ACC112 (cell line): ENCODE measurements around the gene BDH1.

Experiments
- H2AFZ ChIP-seq: fragments of 200-600 bp; sonication (generic); one replicate; pipeline ENCODE4 v1.6.0; 2017; ENCODE audit warnings: antibody characterized with exemption, low read length; ENCODE audit not compliant: unreplicated experiment
- H3K27ac ChIP-seq: fragments of 200-600 bp; sonication (generic); 2 replicates; pipeline ENCODE4 v1.5.1; 2014; ENCODE audit warnings: low read depth, mild to moderate bottlenecking, antibody characterized with exemption, low read length, moderate library complexity
- H3K27me3 ChIP-seq: fragments of 200-600 bp; sonication (generic); 2 replicates; pipeline ENCODE4 v1.6.1; 2014; ENCODE audit warnings: mild to moderate bottlenecking, antibody characterized with exemption, low read length, moderate library complexity, mixed read lengths; ENCODE audit not compliant: insufficient read depth
- H3K36me3 ChIP-seq: fragments of 200-600 bp; sonication (generic); 2 replicates; pipeline ENCODE4 v1.6.1; 2016; ENCODE audit warnings: mild to moderate bottlenecking, antibody characterized with exemption, low read length, moderate library complexity, mixed read lengths; ENCODE audit not compliant: insufficient read depth
- H3K4me1 ChIP-seq: fragments of 200-600 bp; sonication (generic); one replicate; pipeline ENCODE4 v1.6.1; 2016; ENCODE audit warnings: low read length, mixed read lengths; ENCODE audit not compliant: insufficient read depth, unreplicated experiment, control insufficient read depth
- H3K4me3 ChIP-seq: fragments of 200-600 bp; sonication (generic); 2 replicates; pipeline ENCODE4 v1.5.1; 2014; ENCODE audit warnings: mild to moderate bottlenecking, low read depth, low read length
- H3K79me2 ChIP-seq: fragments of 200-600 bp; sonication (generic); one replicate; pipeline ENCODE4 v1.6.0; 2016; ENCODE audit warnings: low read length; ENCODE audit not compliant: control insufficient read depth, unreplicated experiment, insufficient read depth

Gene BDH1

GRCh38 chr3:197564097-197564843 lies 8.5 kb upstream of the BDH1 start:
- Histone ChIP-seq H3K79me2 (no peaks in the 10 kb centered on the region), H3K27ac (no peak overlapping the region), H3K4me3 (no peak overlapping the region), H2AFZ (no peak overlapping the region), H3K4me1 (no peaks in the 10 kb centered on the region), H3K27me3 (peaks cover 43% of the 10 kb centered on the region), H3K36me3 (no peaks in the 10 kb centered on the region)

- H3K4me3 ChIP-seq: no peak overlapping the region
- peaks cover 43% of the 10 kb centered on the region for H3K27me3 ChIP-seq
- H3K79me2 ChIP-seq: no peaks in the 10 kb centered on the region
- H3K36me3 ChIP-seq: no peaks in the 10 kb centered on the region
- H2AFZ ChIP-seq: no peak overlapping the region
- H3K27ac ChIP-seq: no peak overlapping the region
- no peaks in the 10 kb centered on the region for H3K4me1 ChIP-seq
Measured at GRCh38 chr3:197562398-197563251, 6.9 kb upstream of the BDH1 start.

GRCh38 chr3:197561926-197562325 lies 6.2 kb upstream of the BDH1 start:
- no peaks in the 10 kb centered on the region for H3K79me2 ChIP-seq
- H3K27me3 ChIP-seq: peaks cover 41% of the 10 kb centered on the region
- H2AFZ ChIP-seq: no peak overlapping the region
- no peaks in the 10 kb centered on the region for H3K36me3 ChIP-seq
- H3K4me3 ChIP-seq: no peak overlapping the region
- H3K4me1 ChIP-seq: no peaks in the 10 kb centered on the region
- H3K27ac ChIP-seq: no peak overlapping the region

GRCh38 chr3:197559651-197560050 lies 3.9 kb upstream of the BDH1 start:
- Histone ChIP-seq H3K4me3 (no peak overlapping the region), H2AFZ (no peak overlapping the region), H3K4me1 (no peaks in the 10 kb centered on the region), H3K27ac (no peak overlapping the region), H3K79me2 (no peaks in the 10 kb centered on the region), H3K27me3 (peaks cover 53% of the 10 kb centered on the region), H3K36me3 (no peaks in the 10 kb centered on the region)

- peak overlapping the region; percentile 91 for H3K4me3 ChIP-seq
- no peaks in the 10 kb centered on the region for H3K79me2 ChIP-seq
- H3K36me3 ChIP-seq: no peaks in the 10 kb centered on the region
- H3K27me3 ChIP-seq: peaks cover 39% of the 10 kb centered on the region
- peaks cover 3% of the 10 kb centered on the region for H3K4me1 ChIP-seq
- H3K27ac ChIP-seq: peak overlapping the region; percentile 50
- peak overlapping the region; percentile 91 for H2AFZ ChIP-seq
Measured at GRCh38 chr3:197554562-197555280, 1.0 kb downstream of the BDH1 start.

GRCh38 chr3:197554196-197554561 lies 1.6 kb downstream of the BDH1 start:
- Histone ChIP-seq H2AFZ (peak overlapping the region; percentile 86), H3K79me2 (no peaks in the 10 kb centered on the region), H3K27ac (peak overlapping the region; percentile 50), H3K27me3 (peaks cover 33% of the 10 kb centered on the region), H3K4me1 (peaks cover 3% of the 10 kb centered on the region), H3K4me3 (peak overlapping the region; percentile 91), H3K36me3 (no peaks in the 10 kb centered on the region)

- no peaks in the 10 kb centered on the region for H3K79me2 ChIP-seq
- no peak overlapping the region for H3K27ac ChIP-seq
- H3K4me3 ChIP-seq: no peak overlapping the region
- H3K36me3 ChIP-seq: no peaks in the 10 kb centered on the region
- H3K27me3 ChIP-seq: peaks cover 18% of the 10 kb centered on the region
- H2AFZ ChIP-seq: no peak overlapping the region
- peaks cover 3% of the 10 kb centered on the region for H3K4me1 ChIP-seq
Measured at GRCh38 chr3:197552198-197552597, 3.6 kb downstream of the BDH1 start.

- peaks cover 1% of the 10 kb centered on the region for H3K27me3 ChIP-seq
- no peak overlapping the region for H2AFZ ChIP-seq
- no peak overlapping the region for H3K27ac ChIP-seq
- no peaks in the 10 kb centered on the region for H3K36me3 ChIP-seq
- peaks cover 3% of the 10 kb centered on the region for H3K4me1 ChIP-seq
- H3K79me2 ChIP-seq: no peaks in the 10 kb centered on the region
- H3K4me3 ChIP-seq: no peak overlapping the region
Measured at GRCh38 chr3:197550489-197550888, 5.3 kb downstream of the BDH1 start.

- Histone ChIP-seq H3K4me1 (peaks cover 3% of the 10 kb centered on the region), H3K4me3 (no peak overlapping the region), H3K36me3 (no peaks in the 10 kb centered on the region), H3K79me2 (no peaks in the 10 kb centered on the region), H3K27me3 (no peaks in the 10 kb centered on the region), H2AFZ (no peak overlapping the region), H3K27ac (no peak overlapping the region)
Measured at GRCh38 chr3:197549261-197549885, 6.4 kb downstream of the BDH1 start.

GRCh38 chr3:197547306-197548011 lies 8.3 kb downstream of the BDH1 start:
- Histone ChIP-seq H3K27ac (no peak overlapping the region), H3K27me3 (no peaks in the 10 kb centered on the region), H3K36me3 (no peaks in the 10 kb centered on the region), H3K4me3 (no peak overlapping the region), H3K79me2 (no peaks in the 10 kb centered on the region), H3K4me1 (no peaks in the 10 kb centered on the region), H2AFZ (no peak overlapping the region)
